Astrocyte (in vitro differentiated cells and primary cell): ENCODE measurements around the gene SYNRG. TPM values are rescaled to one million over a fixed set of nuclear protein-coding genes. Genes with fewer than 3 reads are reported as not detected.

Experiments
- DNase-seq: peaks from one replicate; pipeline ENCODE4 v3.0.0-alpha.2; 2010; ENCODE audit warnings: low read depth
- FAIRE-seq: peaks from 2 replicates; lab custom pipeline; 2011; peaks lifted over from hg19 to GRCh38; lab: Jason Lieb, UNC
- H2AFZ ChIP-seq: 2 replicates; pipeline ENCODE4 v1.6.0; 2012; ENCODE audit warnings: low read depth, low read length, inconsistent platforms
- H3K27ac ChIP-seq: 2 replicates; pipeline ENCODE4 v1.5.1; 2011; ENCODE audit warnings: low read depth, low read length, inconsistent platforms
- H3K27me3 ChIP-seq: 2 replicates; pipeline ENCODE4 v1.6.0; 2011; ENCODE audit warnings: low read length, inconsistent platforms; ENCODE audit not compliant: insufficient read depth
- H3K36me3 ChIP-seq: 2 replicates; pipeline ENCODE4 v1.5.1; 2011; ENCODE audit warnings: low read length, inconsistent platforms; ENCODE audit not compliant: insufficient read depth
- H3K4me1 ChIP-seq: 2 replicates; pipeline ENCODE4 v1.5.1; 2011; ENCODE audit warnings: low read length, inconsistent platforms; ENCODE audit not compliant: insufficient read depth
- H3K4me2 ChIP-seq: 2 replicates; pipeline ENCODE4 v1.6.0; 2012; ENCODE audit warnings: low read length, inconsistent platforms
- H3K4me3 ChIP-seq: 2 replicates; pipeline ENCODE4 v1.5.1; 2011; ENCODE audit warnings: low read depth, mild to moderate bottlenecking, low read length, inconsistent platforms; ENCODE audit not compliant: insufficient read depth
- H3K79me2 ChIP-seq: 2 replicates; pipeline ENCODE4 v1.6.0; 2012; ENCODE audit warnings: mild to moderate bottlenecking, low read length, inconsistent platforms; ENCODE audit not compliant: insufficient read depth
- H3K9ac ChIP-seq: 2 replicates; pipeline ENCODE4 v1.6.0; 2012; ENCODE audit warnings: mild to moderate bottlenecking, low read length, inconsistent platforms
- H3K9me3 ChIP-seq: 2 replicates; pipeline ENCODE4 v1.5.1; 2012; ENCODE audit warnings: low read depth, mild to moderate bottlenecking, low read length, inconsistent platforms; ENCODE audit not compliant: insufficient read depth
- H4K20me1 ChIP-seq: 2 replicates; pipeline ENCODE4 v1.6.0; 2012; ENCODE audit warnings: low read length, inconsistent platforms; ENCODE audit not compliant: insufficient read depth
- H3K27ac Mint-ChIP-seq: one replicate; pipeline ENCODE4 v1.8.0; 2021; ENCODE audit warnings: mild to moderate bottlenecking, mixed read lengths; ENCODE audit not compliant: unreplicated experiment
- H3K27me3 Mint-ChIP-seq: one replicate; pipeline ENCODE4 v1.8.0; 2021; ENCODE audit warnings: low read depth, mixed read lengths; ENCODE audit not compliant: unreplicated experiment
- H3K36me3 Mint-ChIP-seq: one replicate; pipeline ENCODE4 v1.8.0; 2021; ENCODE audit warnings: low read depth, mixed read lengths; ENCODE audit not compliant: unreplicated experiment
- H3K4me1 Mint-ChIP-seq: one replicate; pipeline ENCODE4 v1.8.0; 2021; ENCODE audit warnings: low read depth, mixed read lengths; ENCODE audit not compliant: unreplicated experiment
- H3K4me3 Mint-ChIP-seq: one replicate; pipeline ENCODE4 v1.8.0; 2021; ENCODE audit warnings: mild to moderate bottlenecking, moderate library complexity, mixed read lengths; ENCODE audit not compliant: unreplicated experiment
- H3K9me3 Mint-ChIP-seq: one replicate; pipeline ENCODE4 v1.8.0; 2021; ENCODE audit warnings: mild to moderate bottlenecking, mixed read lengths; ENCODE audit not compliant: unreplicated experiment
- EZH2 ChIP-seq: IDR thresholded peaks from 2 replicates; pipeline ENCODE4 v1.6.1; 2012; ENCODE audit warnings: mild to moderate bottlenecking, low read length, inconsistent platforms; ENCODE audit not compliant: insufficient read depth
- total RNA-seq: library from RNA; stranded (reverse); gene quantifications from 2 replicates; pipeline ENCODE4 v1.2.1, GENCODE V29; 2021
- TF ChIP-seq, protein P1 (sequence below): IDR thresholded peaks from 2 replicates; pipeline ENCODE4 v1.5.1; 2011; ENCODE audit warnings: low read depth, mild to moderate bottlenecking, inconsistent platforms, low read length, moderate library complexity; ENCODE audit not compliant: insufficient read depth

Gene SYNRG
- total RNA-seq, 1 donor from 2014 or later, result 31.3 TPM

DNA sequence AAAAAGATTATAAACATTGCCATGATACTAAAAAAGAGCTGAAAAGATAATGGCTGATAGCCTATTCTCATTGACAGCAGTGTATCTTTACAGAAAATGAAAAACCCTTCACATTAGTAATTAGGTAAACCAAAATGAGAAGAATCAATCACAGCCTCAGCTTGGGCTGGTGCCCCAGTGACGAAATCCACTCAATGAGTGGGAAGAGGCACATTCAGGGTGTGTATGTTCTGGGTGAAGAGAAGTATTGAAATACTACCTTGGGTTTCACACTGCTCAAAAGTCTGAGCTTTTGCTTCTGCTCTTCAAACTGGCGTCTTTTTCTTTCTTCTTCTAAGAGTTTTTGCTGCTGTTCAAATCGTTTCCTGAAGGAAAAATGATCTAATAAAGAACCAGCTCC lies 24.2 kb downstream of the SYNRG start:
- Mint-ChIP-seq H3K9me3 (no peaks in the 10 kb centered on the region), H3K27ac (no peak overlapping the region), H3K4me1 (no peaks in the 10 kb centered on the region), H3K4me3 (no peak overlapping the region), H3K27me3 (no peaks in the 10 kb centered on the region), H3K36me3 (peaks cover 8% of the 10 kb centered on the region)
- Histone ChIP-seq H3K27me3 (no peaks in the 10 kb centered on the region), H3K9me3 (no peaks in the 10 kb centered on the region), H3K4me3 (no peak overlapping the region), H3K4me2 (no peak overlapping the region), H3K79me2 (peaks cover 23% of the 10 kb centered on the region), H3K4me1 (no peaks in the 10 kb centered on the region), H4K20me1 (peaks cover 10% of the 10 kb centered on the region), H3K27ac (no peak overlapping the region), H3K36me3 (peaks cover 27% of the 10 kb centered on the region), H2AFZ (no peak overlapping the region), H3K9ac (no peak overlapping the region)
- DNase-seq (no peak), FAIRE-seq (no peak)
- TF ChIP-seq, protein P1, sequence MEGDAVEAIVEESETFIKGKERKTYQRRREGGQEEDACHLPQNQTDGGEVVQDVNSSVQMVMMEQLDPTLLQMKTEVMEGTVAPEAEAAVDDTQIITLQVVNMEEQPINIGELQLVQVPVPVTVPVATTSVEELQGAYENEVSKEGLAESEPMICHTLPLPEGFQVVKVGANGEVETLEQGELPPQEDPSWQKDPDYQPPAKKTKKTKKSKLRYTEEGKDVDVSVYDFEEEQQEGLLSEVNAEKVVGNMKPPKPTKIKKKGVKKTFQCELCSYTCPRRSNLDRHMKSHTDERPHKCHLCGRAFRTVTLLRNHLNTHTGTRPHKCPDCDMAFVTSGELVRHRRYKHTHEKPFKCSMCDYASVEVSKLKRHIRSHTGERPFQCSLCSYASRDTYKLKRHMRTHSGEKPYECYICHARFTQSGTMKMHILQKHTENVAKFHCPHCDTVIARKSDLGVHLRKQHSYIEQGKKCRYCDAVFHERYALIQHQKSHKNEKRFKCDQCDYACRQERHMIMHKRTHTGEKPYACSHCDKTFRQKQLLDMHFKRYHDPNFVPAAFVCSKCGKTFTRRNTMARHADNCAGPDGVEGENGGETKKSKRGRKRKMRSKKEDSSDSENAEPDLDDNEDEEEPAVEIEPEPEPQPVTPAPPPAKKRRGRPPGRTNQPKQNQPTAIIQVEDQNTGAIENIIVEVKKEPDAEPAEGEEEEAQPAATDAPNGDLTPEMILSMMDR, result no peak
- no peak for TF ChIP-seq EZH2

DNA sequence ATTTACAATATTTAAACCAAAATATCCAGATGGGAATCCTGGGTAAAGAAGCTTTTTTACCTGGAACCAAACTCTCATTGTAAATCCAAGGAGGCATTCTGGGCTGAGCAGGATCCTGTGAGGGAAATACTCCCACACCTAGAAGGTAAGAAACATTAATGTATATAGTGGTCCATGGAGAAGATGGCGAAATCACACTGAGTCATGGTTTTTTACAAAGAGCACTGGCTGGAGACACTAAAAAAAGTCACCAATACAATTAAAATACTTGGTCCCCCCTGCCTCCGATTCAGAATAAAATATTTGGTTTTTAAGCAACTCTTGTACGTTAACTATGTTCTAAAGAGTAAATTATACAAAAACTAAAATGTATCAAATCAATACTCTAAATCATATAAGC lies 32.9 kb downstream of the SYNRG start:
- no peak for FAIRE-seq
- peaks cover 25% of the 10 kb centered on the region for H3K36me3 ChIP-seq
- TF ChIP-seq, protein P1, result no peak
- no peak for TF ChIP-seq EZH2

DNA sequence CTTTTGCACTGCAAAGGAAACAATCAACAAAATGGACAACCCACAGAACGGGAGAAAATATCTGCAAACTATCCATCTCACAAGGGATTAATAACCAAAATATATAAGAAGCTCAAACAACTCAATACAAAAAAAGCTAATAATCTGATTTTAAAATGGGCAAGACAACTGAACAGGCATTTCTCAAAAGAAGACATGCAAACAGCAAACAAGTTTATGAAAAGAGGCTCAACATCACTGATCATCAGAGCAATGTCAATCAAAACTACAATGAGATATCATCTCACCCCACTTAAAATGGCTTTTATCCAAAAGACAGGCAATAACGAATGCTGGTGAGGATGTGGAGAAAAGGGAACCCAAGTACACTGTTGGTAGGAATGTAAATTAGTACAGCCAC lies 34.8 kb downstream of the SYNRG start:
- H3K79me2 ChIP-seq, result no peaks in the 10 kb centered on the region
- no peaks in the 10 kb centered on the region for H3K4me1 Mint-ChIP-seq
- H3K4me3 ChIP-seq, result no peak overlapping the region
- TF ChIP-seq, protein P1, result no peak
- TF ChIP-seq EZH2, result no peak
- no peaks in the 10 kb centered on the region for H3K27me3 ChIP-seq
- no peaks in the 10 kb centered on the region for H3K27me3 Mint-ChIP-seq
- H2AFZ ChIP-seq, result no peak overlapping the region
- H3K4me3 Mint-ChIP-seq, result no peak overlapping the region
- H3K9me3 ChIP-seq, result no peaks in the 10 kb centered on the region
- no peak overlapping the region for H3K27ac Mint-ChIP-seq
- DNase-seq, result no peak
- FAIRE-seq, result no peak
- peaks cover 3% of the 10 kb centered on the region for H3K9me3 Mint-ChIP-seq
- H3K9ac ChIP-seq, result no peak overlapping the region
- peaks cover 33% of the 10 kb centered on the region for H3K36me3 ChIP-seq
- H3K4me2 ChIP-seq, result no peak overlapping the region
- H4K20me1 ChIP-seq, result no peaks in the 10 kb centered on the region
- H3K27ac ChIP-seq, result no peak overlapping the region
- no peaks in the 10 kb centered on the region for H3K4me1 ChIP-seq
- H3K36me3 Mint-ChIP-seq, result peaks cover 10% of the 10 kb centered on the region

More for the DNA sequence above, 32.9 kb downstream of the SYNRG start:
- no peaks in the 10 kb centered on the region for H3K27me3 Mint-ChIP-seq
- no peak overlapping the region for H3K4me3 Mint-ChIP-seq
- no peak for DNase-seq
- Histone ChIP-seq H3K4me1 (no peaks in the 10 kb centered on the region), H3K27ac (no peak overlapping the region), H3K4me3 (no peak overlapping the region), H4K20me1 (no peaks in the 10 kb centered on the region), H3K4me2 (no peak overlapping the region), H3K9ac (no peak overlapping the region), H2AFZ (no peak overlapping the region), H3K79me2 (no peaks in the 10 kb centered on the region), H3K27me3 (no peaks in the 10 kb centered on the region), H3K9me3 (no peaks in the 10 kb centered on the region)
- H3K36me3 Mint-ChIP-seq, result peaks cover 13% of the 10 kb centered on the region
- H3K4me1 Mint-ChIP-seq, result no peaks in the 10 kb centered on the region
- H3K27ac Mint-ChIP-seq, result no peak overlapping the region
- peaks cover 3% of the 10 kb centered on the region for H3K9me3 Mint-ChIP-seq
